AG04449 (cell line): ENCODE measurements around the gene PLCB3.

Source experiments
- CTCF ChIA-PET: fragments of 350-600 bp; formaldehyde crosslinking; extraction: SDS; loops from one replicate; lab custom pipeline; 2021; ENCODE audit warnings: antibody characterized with exemption; lab: Yijun Ruan, JAX
- POLR2A ChIA-PET: fragments of 400-600, 350-600 bp; formaldehyde crosslinking; extraction: SDS; loops from one replicate; lab custom pipeline; 2020; ENCODE audit warnings: antibody characterized with exemption, inconsistent platforms; lab: Yijun Ruan, JAX
- DNase-seq: peaks from one replicate; pipeline ENCODE4 v3.0.0-alpha.2; 2010; ENCODE audit warnings: low read depth, low spot score
- H3K4me3 ChIP-seq: 2 replicates; pipeline ENCODE4 v1.5.1; 2011; ENCODE audit warnings: low read depth, mild to moderate bottlenecking, control low read depth, low read length
- TF ChIP-seq, protein P1 (sequence below): IDR thresholded peaks from one replicate; pipeline ENCODE4 v1.5.1; 2011; ENCODE audit warnings: mild to moderate bottlenecking, moderate library complexity, low read length, control low read depth, inconsistent platforms; ENCODE audit not compliant: insufficient read depth; ENCODE audit errors: missing control alignments

Gene PLCB3

DNA sequence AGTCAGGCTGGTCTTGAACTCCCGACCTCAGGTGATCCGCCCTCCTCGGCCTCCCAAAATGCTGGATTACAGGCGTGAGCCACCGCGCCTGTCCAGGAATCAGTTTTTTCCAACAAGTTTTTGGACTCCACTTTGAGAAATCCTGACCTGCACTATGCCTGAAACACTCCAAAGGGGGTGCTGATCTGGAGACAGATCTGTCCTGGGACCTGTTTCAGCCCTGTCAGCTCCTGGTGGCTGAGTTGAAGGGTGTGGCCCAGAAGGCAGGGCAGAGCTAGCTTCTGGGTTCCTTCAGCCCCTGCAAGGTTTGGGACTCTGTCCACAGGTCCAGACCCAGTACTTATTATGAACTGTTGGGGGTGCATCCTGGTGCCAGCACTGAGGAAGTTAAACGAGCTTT lies 19.8 kb upstream of the PLCB3 start:
- H3K4me3 ChIP-seq, result no peak overlapping the region; the same call in 1 of the 2 replicates
- DNase-seq, result no peak
- TF ChIP-seq, protein P1, sequence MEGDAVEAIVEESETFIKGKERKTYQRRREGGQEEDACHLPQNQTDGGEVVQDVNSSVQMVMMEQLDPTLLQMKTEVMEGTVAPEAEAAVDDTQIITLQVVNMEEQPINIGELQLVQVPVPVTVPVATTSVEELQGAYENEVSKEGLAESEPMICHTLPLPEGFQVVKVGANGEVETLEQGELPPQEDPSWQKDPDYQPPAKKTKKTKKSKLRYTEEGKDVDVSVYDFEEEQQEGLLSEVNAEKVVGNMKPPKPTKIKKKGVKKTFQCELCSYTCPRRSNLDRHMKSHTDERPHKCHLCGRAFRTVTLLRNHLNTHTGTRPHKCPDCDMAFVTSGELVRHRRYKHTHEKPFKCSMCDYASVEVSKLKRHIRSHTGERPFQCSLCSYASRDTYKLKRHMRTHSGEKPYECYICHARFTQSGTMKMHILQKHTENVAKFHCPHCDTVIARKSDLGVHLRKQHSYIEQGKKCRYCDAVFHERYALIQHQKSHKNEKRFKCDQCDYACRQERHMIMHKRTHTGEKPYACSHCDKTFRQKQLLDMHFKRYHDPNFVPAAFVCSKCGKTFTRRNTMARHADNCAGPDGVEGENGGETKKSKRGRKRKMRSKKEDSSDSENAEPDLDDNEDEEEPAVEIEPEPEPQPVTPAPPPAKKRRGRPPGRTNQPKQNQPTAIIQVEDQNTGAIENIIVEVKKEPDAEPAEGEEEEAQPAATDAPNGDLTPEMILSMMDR, result no peak
- ChIA-PET POLR2A (interaction anchor here (0.7 to 0.9 kb wide), 2 partner anchors 10 to 18 kb away, joined by 3 read pairs; no protein-coding TSS in a partner anchor), CTCF (interaction anchor here (1.1 to 3.2 kb wide), 4 partner anchors 20 to 71 kb away, joined by 3 to 12 read pairs (median 8); partner anchors contain the start of genes FERMT3 and PLCB3)

DNA sequence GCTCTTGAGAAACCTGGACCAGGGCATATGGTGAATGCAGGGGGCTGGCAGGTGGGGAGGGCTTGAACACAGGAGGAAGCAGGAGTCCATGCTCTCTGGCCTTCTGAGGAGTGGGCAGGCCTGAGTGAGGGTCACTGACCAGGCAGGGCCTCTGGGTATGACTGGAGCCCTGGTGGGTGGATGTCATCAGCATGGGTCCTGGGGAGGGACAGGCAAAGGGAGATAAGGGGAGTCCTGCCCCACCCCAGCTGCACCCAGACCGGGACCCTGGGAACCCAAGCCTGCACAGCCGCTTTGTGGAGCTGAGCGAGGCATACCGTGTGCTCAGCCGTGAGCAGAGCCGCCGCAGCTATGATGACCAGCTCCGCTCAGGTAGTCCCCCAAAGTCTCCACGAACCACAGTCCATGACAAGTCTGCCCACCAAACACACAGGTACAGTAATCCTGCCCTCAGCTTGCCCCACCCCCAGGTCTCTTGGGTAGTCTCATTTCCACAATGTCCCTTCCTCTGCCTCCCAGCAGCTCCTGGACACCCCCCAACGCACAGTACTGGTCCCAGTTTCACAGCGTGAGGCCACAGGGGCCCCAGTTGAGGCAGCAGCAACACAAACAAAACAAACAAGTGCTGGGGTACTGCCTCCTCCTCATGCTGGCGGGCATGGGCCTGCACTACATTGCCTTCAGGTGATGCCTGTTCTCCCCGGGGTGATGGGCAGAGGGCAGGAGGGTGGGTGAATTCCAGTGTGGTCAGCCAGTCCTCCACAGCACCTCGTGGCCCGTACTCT lies 19.0 kb upstream of the PLCB3 start:
- no peak for DNase-seq
- ChIA-PET POLR2A (interaction anchor here (0.7 to 1.1 kb wide), 3 partner anchors 9 to 17 kb away, joined by 3 to 5 read pairs (median 3); no protein-coding TSS in a partner anchor), CTCF (interaction anchor here (0.9 to 3.2 kb wide), 6 partner anchors 9 to 70 kb away, joined by 3 to 12 read pairs (median 6); partner anchors contain the start of genes FERMT3, FKBP2 and PLCB3)
- TF ChIP-seq, protein P1, result no peak
- H3K4me3 ChIP-seq, result no peak overlapping the region

DNA sequence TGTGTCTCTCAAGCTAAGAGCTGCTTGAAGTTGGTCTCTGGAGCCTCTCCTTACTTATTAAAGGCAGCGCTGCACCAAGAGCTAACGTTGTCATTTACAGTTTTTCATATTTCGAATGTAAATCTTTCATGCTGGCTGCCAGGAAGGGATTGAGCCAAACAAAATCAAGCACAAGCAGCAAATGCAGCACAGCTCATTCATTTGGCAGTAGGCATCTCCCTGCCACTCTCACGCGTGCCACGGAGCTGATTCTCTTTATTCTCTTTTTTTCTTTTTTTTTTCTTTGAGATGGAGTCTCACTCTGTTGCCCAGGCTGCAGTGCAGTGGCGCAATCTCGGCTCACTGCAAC lies 18.4 kb upstream of the PLCB3 start:
- no peak overlapping the region for H3K4me3 ChIP-seq
- DNase-seq, result no peak
- POLR2A ChIA-PET, result interaction anchor here (0.6 to 1.1 kb wide), 2 partner anchors 13 to 177 kb away, joined by 3 to 5 read pairs; no protein-coding TSS in a partner anchor
- TF ChIP-seq, protein P1, result no peak
- CTCF ChIA-PET, result interaction anchor here (0.9 to 2.0 kb wide), 4 partner anchors 8 to 29 kb away, joined by 3 to 12 read pairs (median 4); partner anchors contain the start of genes FERMT3, FKBP2 and PLCB3

DNA sequence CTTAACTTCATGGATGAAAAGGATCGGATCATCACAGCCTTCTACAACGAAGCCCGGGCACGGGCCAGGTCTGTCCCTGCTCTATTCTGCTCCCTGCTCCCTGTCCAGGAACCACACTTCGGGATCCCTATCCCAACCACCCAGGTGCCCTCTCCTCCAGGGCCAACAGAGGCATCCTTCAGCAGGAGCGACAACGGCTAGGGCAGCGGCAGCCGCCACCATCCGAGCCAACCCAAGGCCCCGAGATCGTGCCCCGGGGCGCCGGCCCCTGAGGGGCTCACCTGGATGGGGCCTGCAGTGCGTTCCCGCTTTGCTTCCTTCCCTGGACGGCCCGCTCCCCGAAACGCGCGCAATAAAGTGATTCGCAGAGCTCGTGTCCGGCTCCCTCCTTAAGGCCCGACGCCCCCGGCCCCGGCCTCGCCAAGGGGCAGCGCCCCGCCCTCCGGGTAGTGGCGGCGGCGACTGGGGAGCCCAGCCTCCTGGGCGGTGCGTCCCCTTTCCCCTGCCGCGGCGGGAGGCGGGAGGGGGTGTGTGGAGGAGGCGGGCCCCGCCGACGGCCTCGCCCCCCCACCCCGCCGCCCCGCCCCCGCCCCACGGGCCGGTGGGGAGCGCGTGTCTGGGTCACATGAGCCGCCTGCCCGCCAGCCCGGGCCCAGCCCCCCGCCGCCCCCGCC lies 17.3 kb upstream of the PLCB3 start, which contains the start of gene VEGFB:
VEGFB (plus strand) TSS at position 672 of the 674 bp plus-strand sequence. CDS start 250 bp downstream, outside the sequence.
- ChIA-PET POLR2A (no interaction called here), CTCF (interaction anchor here (1.4 kb wide), 1 partner anchor 30 kb away, joined by 5 read pairs; no protein-coding TSS in a partner anchor)
- DNase-seq, result no peak

DNA sequence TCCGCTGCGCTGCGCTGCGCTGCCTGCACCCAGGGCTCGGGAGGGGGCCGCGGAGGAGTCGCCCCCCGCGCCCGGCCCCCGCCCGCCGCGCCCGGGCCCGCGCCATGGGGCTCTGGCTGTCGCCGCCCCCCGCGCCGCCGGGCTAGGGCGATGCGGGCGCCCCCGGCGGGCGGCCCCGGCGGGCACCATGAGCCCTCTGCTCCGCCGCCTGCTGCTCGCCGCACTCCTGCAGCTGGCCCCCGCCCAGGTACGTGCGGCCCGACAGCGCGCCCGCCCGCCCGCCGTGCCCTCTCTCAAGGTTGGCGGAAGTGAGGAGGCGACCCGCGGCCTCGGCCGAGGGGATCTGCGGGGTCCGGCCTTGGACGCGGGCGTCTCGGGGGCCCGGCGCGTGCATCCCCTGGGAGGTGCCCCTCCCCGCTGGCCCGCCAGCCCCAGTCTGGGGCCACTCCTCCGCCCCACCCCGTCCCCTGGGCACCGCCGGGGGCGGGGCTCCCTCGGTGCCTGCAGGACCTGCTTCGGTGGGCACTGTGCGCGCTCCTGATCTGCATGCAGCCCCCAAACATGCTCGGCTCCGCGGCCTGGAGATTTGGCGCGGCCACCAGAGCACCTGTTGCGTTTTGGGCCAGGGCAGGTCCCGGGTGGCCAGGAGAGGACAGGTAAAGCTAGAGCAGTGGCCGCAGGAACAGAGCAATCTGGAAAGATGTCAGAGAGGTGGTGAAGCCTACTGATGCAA lies 16.5 kb upstream of the PLCB3 start:
- peak overlapping the region; percentile 66 for H3K4me3 ChIP-seq
- DNase-seq, result no peak
- TF ChIP-seq, protein P1, result no peak
- CTCF ChIA-PET, result interaction anchor here (1.0 kb wide), 1 partner anchor 31 kb away, joined by 4 read pairs; no protein-coding TSS in a partner anchor
- POLR2A ChIA-PET, result no interaction called here

More for the DNA sequence above, 17.3 kb upstream of the PLCB3 start, which contains the start of gene VEGFB:
- TF ChIP-seq, protein P1, result no peak
- peak within 1 kb of the TSS; percentile 66 for H3K4me3 ChIP-seq
